NCI-H2029 treated with DMSO at 0.1 percent for 48 hours (cell line): Measurements from ENCODE around the gene FERD3L.

ENCODE experiments used
- DNase-seq: peaks from one replicate; lab custom pipeline; 2025; lab: John Stamatoyannopoulos, UW

Gene FERD3L

GRCh38 chr7:19099924-19100323 lies 45.3 kb downstream of the FERD3L start:
- DNase-seq: no peak

GRCh38 chr7:19099194-19099593 lies 46.0 kb downstream of the FERD3L start:
- DNase-seq: no peak

- no peak for DNase-seq
These were observed 46.7 kb downstream of the FERD3L start for GRCh38 chr7:19098510-19098909.

- DNase-seq: no peak
These were observed 47.8 kb downstream of the FERD3L start for GRCh38 chr7:19097165-19098055.

- no peak for DNase-seq
These were observed 49.8 kb downstream of the FERD3L start for GRCh38 chr7:19095353-19095860.
